H1 (cell line): Measurements from ENCODE around the gene PTPRD.

Experiments
- BACH1 ChIP-seq: IDR thresholded peaks from 2 replicates; pipeline ENCODE4 v1.6.1; 2012; ENCODE audit warnings: low read length, improper control_type of control experiment
- CEBPB ChIP-seq: IDR thresholded peaks from 2 replicates; pipeline ENCODE4 v1.6.1; 2012; ENCODE audit warnings: low read depth, low read length
- CTCF ChIP-seq, 3 experiments: IDR thresholded peaks; 1 replicate in 2 of 3; 2 replicates in 1 of 3; pipeline versions ENCODE4 v1.5.1 to v1.6.1; 2011; ENCODE audit warnings: low read length in 3 of 3, mild to moderate bottlenecking in 3 of 3, inconsistent platforms in 2 of 3, low read depth in 1 of 3, moderate library complexity in 1 of 3; ENCODE audit not compliant: insufficient read depth in 1 of 3; ENCODE audit errors: control extremely low read depth in 1 of 3
- KDM1A ChIP-seq: fragments of 200-600, 300-600 bp; sonication (generic); IDR thresholded peaks from 2 replicates; pipeline ENCODE4 v1.7.1; 2016; ENCODE audit warnings: mild to moderate bottlenecking, low read length, borderline replicate concordance
- PHF8 ChIP-seq: fragments of 200-600 bp; sonication (generic); conservative IDR thresholded peaks from 2 replicates; pipeline ENCODE4 v1.7.1; 2012; ENCODE audit warnings: low read depth, mild to moderate bottlenecking, inconsistent platforms, low read length, moderate library complexity
- RNF2 ChIP-seq: fragments of 200-900, 300-1000 bp; sonication (generic); IDR thresholded peaks from 2 replicates; pipeline ENCODE4 v1.7.1; 2016; ENCODE audit warnings: borderline replicate concordance, low read depth, mild to moderate bottlenecking, antibody characterized with exemption, low read length; ENCODE audit not compliant: poor library complexity, severe bottlenecking; ENCODE audit errors: missing control alignments
- YY1 ChIP-seq: IDR thresholded peaks from 2 replicates; pipeline ENCODE4 v1.6.1; 2011; ENCODE audit warnings: low read depth, mild to moderate bottlenecking, low read length

GRCh38 chr9:9124616-9125015 lies 1488.2 kb downstream of the PTPRD start:
- TF ChIP-seq KDM1A (no peak), CTCF (IDR thresholded peaks at IDR 0.05; ENCODE audit: control extremely low read depth in 1 of 3, insufficient read depth in 1 of 3, low read depth in 1 of 3, low read length in 3 of 3) (no peak), CEBPB (no peak), RNF2 (no peak), YY1 (no peak), BACH1 (no peak), PHF8 (no peak)
